Kidney epithelial cell (primary cell): ENCODE measurements around the gene PRR15. TPM values are rescaled to one million over a fixed set of nuclear protein-coding genes. Genes with fewer than 3 reads are reported as not detected.
A peak's percentile ranks its signal among the peaks of the same experiment; 100 is the strongest.
"Not testable (repeated sequence)": the region's sequence is repeated elsewhere in the genome, so short reads cannot be mapped to it uniquely, and the experiment has no call there.

ENCODE experiments used
- DNase-seq: peaks from one replicate; pipeline ENCODE4 v3.0.0-alpha.2; 2010; ENCODE audit warnings: low read depth
- H3K27me3 ChIP-seq: 2 replicates; pipeline ENCODE4 v1.6.0; 2011; ENCODE audit warnings: low read length; ENCODE audit not compliant: control insufficient read depth, insufficient read depth
- H3K36me3 ChIP-seq: 2 replicates; pipeline ENCODE4 v1.5.1; 2011; ENCODE audit warnings: low read length; ENCODE audit not compliant: control insufficient read depth, insufficient read depth
- H3K4me3 ChIP-seq: 2 replicates; pipeline ENCODE4 v1.5.1; 2011; ENCODE audit warnings: low read depth, mild to moderate bottlenecking, control low read depth, low read length
- CTCF ChIP-seq: IDR thresholded peaks from 2 replicates; pipeline ENCODE4 v1.5.1; 2011; ENCODE audit warnings: mild to moderate bottlenecking, moderate library complexity, low read length, control low read depth, inconsistent platforms; ENCODE audit not compliant: insufficient read depth, poor library complexity, severe bottlenecking
- total RNA-seq: library from RNA; depleted of rRNA; stranded (reverse); fragments of >200 nt; gene quantifications from 2 replicates; pipeline ENCODE4 v1.2.3, GENCODE V29; 2015

The PRR15 gene
- 16.2 and 21.4 TPM in 2 replicates for total RNA-seq

- TF ChIP-seq CTCF: peak; percentile 8
- Histone ChIP-seq H3K27me3 (no peaks in the 10 kb centered on the region), H3K36me3 (no peaks in the 10 kb centered on the region), H3K4me3 (peak within 1 kb of the TSS; percentile 68)
- DNase-seq: no peak
Measured at GRCh38 chr7:29563590-29564495, at the start of gene PRR15. PRR15 (plus strand) TSS chr7:29563835; CDS start chr7:29566330, 2,495 bp downstream.

- no peaks in the 10 kb centered on the region for H3K27me3 ChIP-seq
- DNase-seq: no peak
- no peak for TF ChIP-seq CTCF
- H3K4me3 ChIP-seq: no peak overlapping the region
- no peaks in the 10 kb centered on the region for H3K36me3 ChIP-seq
Measured at GRCh38 chr7:29516491-29516890, 47.1 kb upstream of the PRR15 start.

- Histone ChIP-seq H3K4me3 (no peak overlapping the region), H3K36me3 (no peaks in the 10 kb centered on the region), H3K27me3 (no peaks in the 10 kb centered on the region)
- no peak for DNase-seq
- TF ChIP-seq CTCF: no peak
Measured at GRCh38 chr7:29518616-29519015, 45.0 kb upstream of the PRR15 start.

- DNase-seq: no peak
- no peaks in the 10 kb centered on the region for H3K27me3 ChIP-seq
- H3K4me3 ChIP-seq: no peak overlapping the region
- no peaks in the 10 kb centered on the region for H3K36me3 ChIP-seq
- TF ChIP-seq CTCF: no peak
Measured at GRCh38 chr7:29523728-29524127, 39.9 kb upstream of the PRR15 start.

- DNase-seq: no peak
- H3K36me3 ChIP-seq: no peaks in the 10 kb centered on the region
- no peak overlapping the region for H3K4me3 ChIP-seq
- no peak for TF ChIP-seq CTCF
- H3K27me3 ChIP-seq: no peaks in the 10 kb centered on the region
Measured at GRCh38 chr7:29527505-29528108, 36.0 kb upstream of the PRR15 start.

GRCh38 chr7:29528526-29528925, 35.1 kb upstream of the PRR15 start:
- H3K36me3 ChIP-seq, DNase-seq, H3K27me3 ChIP-seq, H3K4me3 ChIP-seq: not testable (repeated sequence)
